RWPE1 (cell line): Measurements from ENCODE around the gene ABCD3.

ENCODE experiments used
- CTCF ChIA-PET: fragments of 350-600 bp; sonication (Branson Sonifier 250); formaldehyde crosslinking; extraction: SDS; loops from one replicate; lab custom pipeline; 2021; lab: Yijun Ruan, JAX
- POLR2A ChIA-PET: fragments of 400-600 bp; formaldehyde crosslinking; extraction: SDS; loops from one replicate; lab custom pipeline; 2020; ENCODE audit warnings: antibody characterized with exemption; ENCODE audit not compliant: low non-redundant PET; lab: Yijun Ruan, JAX
- DNase-seq: peaks from one replicate; pipeline ENCODE4 v3.0.0; 2012; ENCODE audit warnings: low spot score
- H3K27ac ChIP-seq: fragments of 450-650 bp; 2 replicates; pipeline ENCODE4 v1.5.1; 2017
- CTCF ChIP-seq: fragments of 450-650 bp; conservative IDR thresholded peaks from 2 replicates; pipeline ENCODE4 v1.5.1; 2017; ENCODE audit warnings: low read depth, mild to moderate bottlenecking

Gene ABCD3

GRCh38 chr1:94396356-94397010, 21.7 kb upstream of the ABCD3 start:
- no peak overlapping the region for H3K27ac ChIP-seq
- no peak for DNase-seq
- no peak for TF ChIP-seq CTCF
- ChIA-PET CTCF (interaction anchor here (1.0 kb wide), 1 partner anchor 21 kb away, joined by 6 read pairs; no protein-coding TSS in a partner anchor), POLR2A (no interaction called here)

- ChIA-PET CTCF (no interaction called here), POLR2A (no interaction called here)
- no peak for DNase-seq
- H3K27ac ChIP-seq, result no peak overlapping the region
- no peak for TF ChIP-seq CTCF
Measured at GRCh38 chr1:94398356-94398755, 19.8 kb upstream of the ABCD3 start.

- ChIA-PET CTCF (no interaction called here), POLR2A (no interaction called here)
- no peak for DNase-seq
- H3K27ac ChIP-seq, result no peak overlapping the region
- TF ChIP-seq CTCF, result no peak
Measured at GRCh38 chr1:94399453-94399852, 18.7 kb upstream of the ABCD3 start.

GRCh38 chr1:94401206-94401605, 17.0 kb upstream of the ABCD3 start:
- no peak for TF ChIP-seq CTCF
- POLR2A ChIA-PET, result no interaction called here
- H3K27ac ChIP-seq, result no peak overlapping the region

GRCh38 chr1:94406446-94406845, 11.7 kb upstream of the ABCD3 start:
- CTCF ChIA-PET, result interaction anchor here (0.6 kb wide), 1 partner anchor 366 kb away, joined by 3 read pairs; no protein-coding TSS in a partner anchor
- no peak for TF ChIP-seq CTCF
- no peak overlapping the region for H3K27ac ChIP-seq
- no peak for DNase-seq
- POLR2A ChIA-PET, result no interaction called here

More at GRCh38 chr1:94401206-94401605, 17.0 kb upstream of the ABCD3 start:
- CTCF ChIA-PET, result interaction anchor here (0.6 to 1.3 kb wide), 2 partner anchors 12 to 62 kb away, joined by 4 read pairs; no protein-coding TSS in a partner anchor
- no peak for DNase-seq

- POLR2A ChIA-PET, result no interaction called here
- no peak for TF ChIP-seq CTCF
- DNase-seq, result no peak
- CTCF ChIA-PET, result interaction anchor here (0.7 kb wide), 1 partner anchor 348 kb away, joined by 3 read pairs; no protein-coding TSS in a partner anchor
- no peak overlapping the region for H3K27ac ChIP-seq
Measured at GRCh38 chr1:94408104-94408830, 9.9 kb upstream of the ABCD3 start.
